Suprapubic skin (tissue), 4 donors: ENCODE measurements around the gene CPEB4.

ENCODE experiments used
- EP300 ChIP-seq: sonication (generic); formaldehyde crosslinking; IDR thresholded peaks from one replicate; pipeline ENCODE4 v1.6.1; 2017; ENCODE audit warnings: antibody characterized with exemption
- POLR2AphosphoS5 ChIP-seq, 3 donors: sonication (generic); formaldehyde crosslinking; IDR thresholded peaks; one replicate each; pipeline ENCODE4 v1.6.1; 2017; ENCODE audit warnings: antibody characterized with exemption in 3 of 3
- TF ChIP-seq, protein P1 (sequence below), 2 donors: fragments of 200-600 bp in 1 of 2; fragments of 450-650 bp in 1 of 2; sonication (generic) in 1 of 2; IDR thresholded peaks; one replicate each; pipeline ENCODE4 v1.5.1; 2016 to 2019; ENCODE audit warnings: antibody characterized with exemption in 2 of 2, mild to moderate bottlenecking in 1 of 2, moderate library complexity in 1 of 2

DNA sequence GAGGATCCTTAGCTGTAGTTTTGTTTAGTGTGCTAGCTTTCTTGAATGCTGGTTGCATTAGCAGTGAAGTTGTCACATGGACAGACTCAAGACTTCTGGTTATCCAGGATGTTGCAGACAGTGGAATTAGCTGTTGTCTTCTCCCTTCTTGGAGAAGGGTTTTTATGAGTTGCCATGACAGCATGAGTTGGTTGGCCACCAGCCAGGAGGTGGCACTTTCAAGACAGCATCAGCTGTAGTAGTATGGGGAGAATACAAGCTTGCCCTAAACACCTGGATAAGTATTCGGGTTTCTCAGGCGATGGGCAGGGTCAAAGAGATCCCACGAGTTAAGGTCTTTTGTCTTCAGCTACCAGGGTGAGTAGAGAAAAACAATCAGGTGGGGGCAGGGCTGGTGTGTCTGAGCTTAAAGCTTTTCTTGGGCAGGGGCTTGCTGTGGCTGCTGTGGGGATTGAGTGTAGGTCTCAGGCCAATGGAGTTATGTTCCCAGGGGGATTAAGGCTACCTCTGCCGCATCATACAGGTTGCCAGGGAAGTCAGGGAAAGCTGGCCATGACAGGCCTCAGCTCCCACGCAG lies 93.1 kb downstream of the CPEB4 start:
- TF ChIP-seq, protein P1, sequence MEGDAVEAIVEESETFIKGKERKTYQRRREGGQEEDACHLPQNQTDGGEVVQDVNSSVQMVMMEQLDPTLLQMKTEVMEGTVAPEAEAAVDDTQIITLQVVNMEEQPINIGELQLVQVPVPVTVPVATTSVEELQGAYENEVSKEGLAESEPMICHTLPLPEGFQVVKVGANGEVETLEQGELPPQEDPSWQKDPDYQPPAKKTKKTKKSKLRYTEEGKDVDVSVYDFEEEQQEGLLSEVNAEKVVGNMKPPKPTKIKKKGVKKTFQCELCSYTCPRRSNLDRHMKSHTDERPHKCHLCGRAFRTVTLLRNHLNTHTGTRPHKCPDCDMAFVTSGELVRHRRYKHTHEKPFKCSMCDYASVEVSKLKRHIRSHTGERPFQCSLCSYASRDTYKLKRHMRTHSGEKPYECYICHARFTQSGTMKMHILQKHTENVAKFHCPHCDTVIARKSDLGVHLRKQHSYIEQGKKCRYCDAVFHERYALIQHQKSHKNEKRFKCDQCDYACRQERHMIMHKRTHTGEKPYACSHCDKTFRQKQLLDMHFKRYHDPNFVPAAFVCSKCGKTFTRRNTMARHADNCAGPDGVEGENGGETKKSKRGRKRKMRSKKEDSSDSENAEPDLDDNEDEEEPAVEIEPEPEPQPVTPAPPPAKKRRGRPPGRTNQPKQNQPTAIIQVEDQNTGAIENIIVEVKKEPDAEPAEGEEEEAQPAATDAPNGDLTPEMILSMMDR (IDR thresholded peaks at IDR 0.05), result no peak
- no peak for TF ChIP-seq POLR2AphosphoS5 (IDR thresholded peaks at IDR 0.05)
- TF ChIP-seq EP300, result no peak
